Pancreas (tissue), 10 donors: Measurements from ENCODE around the gene ID4. TPM values are rescaled to one million over a fixed set of nuclear protein-coding genes. Genes with fewer than 3 reads are reported as not detected.

Experiments used
- ATAC-seq, 4 donors: fragments of 200-7000 bp; cut with Tn5 transposase; one replicate each; pipeline versions ENCODE4 v1.8.0 to v1.9.1; 2020; ENCODE audit warnings: mild to moderate bottlenecking in 4 of 4, moderate library complexity in 4 of 4
- DNase-seq, 6 donors: peaks; one replicate each; pipeline ENCODE4 v3.0.0-alpha.2; 2020
- FAIRE-seq: peaks from 2 replicates; lab custom pipeline; 2012; peaks lifted over from hg19 to GRCh38; lab: Jason Lieb, UNC
- H3K27ac ChIP-seq, 4 donors: fragments of 200-600 bp; sonication (generic); 1 replicate in 3 of 4; 2 replicates in 1 of 4; pipeline versions ENCODE4 v1.5.0 to v1.8.0; 2020
- H3K27me3 ChIP-seq, 4 donors: fragments of 200-600 bp; one replicate each; pipeline ENCODE4 v1.8.0; 2021
- H3K36me3 ChIP-seq, 3 donors: fragments of 200-600 bp; sonication (generic) in 1 of 3; one replicate each; pipeline versions ENCODE4 v1.5.0 to v1.8.0; 2020 to 2021
- H3K4me1 ChIP-seq, 3 donors: fragments of 200-600 bp; one replicate each; pipeline ENCODE4 v1.8.0; 2021
- H3K4me3 ChIP-seq, 4 donors: fragments of 200-600 bp; sonication (generic) in 2 of 4; one replicate each; pipeline versions ENCODE4 v1.5.0 to v1.8.0; 2020 to 2021
- H3K9me3 ChIP-seq, 4 donors: fragments of 200-600 bp; one replicate each; pipeline ENCODE4 v1.8.0; 2021
- WGBS, 2 donors: extraction: QIAGEN DNeasy Blood & Tissue Kit; methylation state at CpG; one replicate each; pipeline ENCODE4 v1.1.7; 2013; 5-methylcytosine and 5-hydroxymethylcytosine counted together
- intact Hi-C, 3 donors: fragments of 100-400 bp; cut with DNase I; formaldehyde crosslinking; loops; one replicate each; pipeline versions ENCODE4 v1.11.1 to v1.14.2; 2022
- polyA plus RNA-seq, 2 donors: library from polyadenylated mRNA; stranded (reverse); fragments of 200-250 nt; gene quantifications; one replicate each; pipeline ENCODE4 v1.2.3, GENCODE V29; 2013
- total RNA-seq, 6 donors: library from RNA; stranded (reverse); fragmentation: NEBNext Ultra II Directional in 4 of 6; extraction: Animal tissue kit (Norgen Biotek cat#: 25700) in 4 of 6; gene quantifications; one replicate each; pipeline versions ENCODE4 v1.2.1 to v1.2.4, GENCODE V29; 2021 to 2023
- TF ChIP-seq, protein P1 (sequence below), 4 donors: fragments of 200-600 bp; sonication (generic) in 3 of 4; IDR thresholded peaks; one replicate each; pipeline versions ENCODE4 v1.5.0 to v1.8.0; 2021; ENCODE audit warnings: antibody characterized with exemption in 4 of 4
- donor health status: healthy with polysubstance abuse.
- donor health status: DM: no; HTN: no; CAD: no; lungs with moderate emphysema.
- donor health status: DM: no; HTN: no; CAD: no.
- donor health status: control.
- donor health status: control.
- donor health status: Bipolar disorder and iron deficiency.
- donor health status: DM: yes; HTN: yes; CAD: no.
- donor health status: DM: no; HTN: no; CAD: no.
- donor health status: DM: no; HTN: no; CAD: no.
- donor health status: DM: yes; HTN: yes; CAD: no.

The ID4 gene
- total and polyA plus RNA-seq, 8 donors: 11.8 to 23.0 (median 16.8) TPM

DNA sequence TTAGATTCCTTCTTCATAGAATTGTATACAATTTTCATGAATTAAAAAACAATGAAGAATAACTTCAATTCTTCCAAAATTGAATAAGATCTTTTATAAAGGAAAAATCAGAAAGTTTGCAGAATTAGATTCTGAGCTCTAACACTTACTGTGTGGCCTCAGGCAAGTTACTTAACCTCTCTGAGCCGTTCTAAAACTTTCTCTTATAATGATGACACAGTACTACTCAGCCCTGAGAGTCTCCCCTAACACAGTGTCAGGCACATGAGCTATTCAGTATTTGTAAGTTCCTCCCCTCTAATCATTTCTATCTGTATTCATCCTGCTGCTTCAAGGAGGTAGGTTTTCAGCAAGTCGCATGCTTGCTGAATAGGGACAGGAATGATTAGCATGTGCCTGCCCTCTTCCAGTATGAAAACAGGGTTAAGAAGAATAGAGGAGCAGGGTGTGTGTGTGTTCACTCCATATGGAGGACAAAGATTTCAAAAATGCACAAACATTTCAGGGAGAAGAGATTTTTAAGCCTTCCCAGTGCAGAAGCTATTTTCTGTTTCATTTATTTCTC is 11.4 kb downstream of the ID4 start:
- Histone ChIP-seq H3K36me3 (no peaks in the 10 kb centered on the region), H3K4me3 (no peak overlapping the region), H3K9me3 (no peaks in the 10 kb centered on the region), H3K4me1 (no peaks in the 10 kb centered on the region), H3K27me3 (no peaks in the 10 kb centered on the region), H3K27ac (no peak overlapping the region)
- ATAC-seq (no peak), FAIRE-seq (no peak), DNase-seq (no peak)
- WGBS, 2 donors: 73 to 84% methylated on average over 2 of the region's 2 CpGs
- TF ChIP-seq, protein P1, sequence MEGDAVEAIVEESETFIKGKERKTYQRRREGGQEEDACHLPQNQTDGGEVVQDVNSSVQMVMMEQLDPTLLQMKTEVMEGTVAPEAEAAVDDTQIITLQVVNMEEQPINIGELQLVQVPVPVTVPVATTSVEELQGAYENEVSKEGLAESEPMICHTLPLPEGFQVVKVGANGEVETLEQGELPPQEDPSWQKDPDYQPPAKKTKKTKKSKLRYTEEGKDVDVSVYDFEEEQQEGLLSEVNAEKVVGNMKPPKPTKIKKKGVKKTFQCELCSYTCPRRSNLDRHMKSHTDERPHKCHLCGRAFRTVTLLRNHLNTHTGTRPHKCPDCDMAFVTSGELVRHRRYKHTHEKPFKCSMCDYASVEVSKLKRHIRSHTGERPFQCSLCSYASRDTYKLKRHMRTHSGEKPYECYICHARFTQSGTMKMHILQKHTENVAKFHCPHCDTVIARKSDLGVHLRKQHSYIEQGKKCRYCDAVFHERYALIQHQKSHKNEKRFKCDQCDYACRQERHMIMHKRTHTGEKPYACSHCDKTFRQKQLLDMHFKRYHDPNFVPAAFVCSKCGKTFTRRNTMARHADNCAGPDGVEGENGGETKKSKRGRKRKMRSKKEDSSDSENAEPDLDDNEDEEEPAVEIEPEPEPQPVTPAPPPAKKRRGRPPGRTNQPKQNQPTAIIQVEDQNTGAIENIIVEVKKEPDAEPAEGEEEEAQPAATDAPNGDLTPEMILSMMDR (IDR thresholded peaks at IDR 0.05): no peak
- intact Hi-C loops: no loop called here

DNA sequence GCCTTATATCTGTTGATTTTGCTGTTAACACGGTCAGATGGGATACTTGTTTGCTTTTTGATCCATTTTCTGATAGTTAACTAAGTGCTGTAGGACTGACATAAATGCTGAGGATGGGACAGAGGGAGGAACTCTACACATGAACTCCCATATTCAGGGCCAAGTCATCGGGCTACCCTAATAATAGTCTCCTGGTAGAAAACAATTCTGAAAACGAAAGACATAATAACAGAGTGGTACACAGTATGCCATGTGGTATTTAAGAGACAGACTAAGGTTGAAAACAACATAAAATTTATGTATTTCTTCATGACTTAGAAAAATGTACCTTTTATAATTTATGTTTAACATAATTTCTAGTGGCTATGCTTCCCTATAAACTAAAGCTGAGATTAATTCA is 12.0 kb downstream of the ID4 start:
- H3K9me3 ChIP-seq: no peaks in the 10 kb centered on the region
- no peak overlapping the region for H3K4me3 ChIP-seq
- FAIRE-seq (no peak), ATAC-seq (no peak), DNase-seq (no peak)
- H3K27me3 ChIP-seq: no peaks in the 10 kb centered on the region
- H3K27ac ChIP-seq: no peak overlapping the region
- intact Hi-C loops: no loop called here
- TF ChIP-seq, protein P1 (IDR thresholded peaks at IDR 0.05): no peak
- H3K36me3 ChIP-seq: no peaks in the 10 kb centered on the region
- WGBS, 2 donors: 51 to 62% methylated on average over 3 of the region's 3 CpGs
- no peaks in the 10 kb centered on the region for H3K4me1 ChIP-seq

GRCh38 chr6:19849755-19850154 is 12.6 kb downstream of the ID4 start:
- TF ChIP-seq, protein P1 (IDR thresholded peaks at IDR 0.05): no peak
- Histone ChIP-seq H3K27ac (no peak overlapping the region), H3K4me3 (no peak overlapping the region), H3K9me3 (no peaks in the 10 kb centered on the region), H3K4me1 (no peaks in the 10 kb centered on the region), H3K27me3 (no peaks in the 10 kb centered on the region), H3K36me3 (no peaks in the 10 kb centered on the region)
- intact Hi-C loops: loop anchor here in 2 of 3 donors (10.0 kb wide), 2 partner anchors 835 to 1245 kb away; no protein-coding TSS in a partner anchor
- DNase-seq (no peak), FAIRE-seq (no peak), ATAC-seq (no peak)
- WGBS, 2 donors: 89 to 92% methylated on average over 4 of the region's 4 CpGs

- ATAC-seq (peak; percentile 96 to 99 (median 98)), DNase-seq (peak in 3 of 6 donors; percentile 31 to 64 (median 37)), FAIRE-seq (no peak)
- Histone ChIP-seq H3K27ac (peak overlapping the region in 3 of 4 donors; percentile 20 to 46 (median 39)), H3K9me3 (no peaks in the 10 kb centered on the region), H3K27me3 (no peaks in the 10 kb centered on the region), H3K4me3 (no peak overlapping the region), H3K4me1 (no peaks in the 10 kb centered on the region), H3K36me3 (no peaks in the 10 kb centered on the region)
- TF ChIP-seq, protein P1 (IDR thresholded peaks at IDR 0.05): peak; percentile 44 to 81 (median 70)
- WGBS, 2 donors: 26 to 29% methylated on average over 10 of the region's 10 CpGs
- intact Hi-C loops: loop anchor here in 2 of 3 donors (10.0 kb wide), 2 partner anchors 837 to 1247 kb away; no protein-coding TSS in a partner anchor
These were observed 14.3 kb downstream of the ID4 start for GRCh38 chr6:19851241-19852089.
